HCT116 (cell line): Measurements from ENCODE around the gene EVA1A. TPM values are rescaled to one million over a fixed set of nuclear protein-coding genes. Genes with fewer than 3 reads are reported as not detected.

Experiments used
- ATAC-seq: fragments of 200-7000 bp; cut with Tn5 transposase; 2 replicates; pipeline ENCODE4 v1.9.1; 2020; ENCODE audit warnings: mild to moderate bottlenecking, moderate library complexity
- BruUV-seq: library from RNA; stranded (reverse); fragments of 400-500 nt; replicated peaks from 2 replicates; lab custom pipeline; 2021; lab: Mats Ljungman, UMichigan
- CTCF ChIA-PET: fragments of 300-600 bp; sonication (Branson Sonifier 250); formaldehyde crosslinking; loops from one replicate; lab custom pipeline; 2021; ENCODE audit warnings: antibody characterized with exemption; lab: Charles Lee
- POLR2A ChIA-PET: fragments of 300-600, 350-600 bp; sonication (Branson Sonifier 250); formaldehyde crosslinking; loops from one replicate; lab custom pipeline; 2021; ENCODE audit warnings: antibody characterized with exemption; lab: Charles Lee
- RAD21 ChIA-PET, 2 experiments: fragments of 300-600 bp; sonication (Branson Sonifier 250); formaldehyde crosslinking; loops; one replicate each; lab custom pipeline; 2023; ENCODE audit warnings: low total read pairs in 2 of 2; ENCODE audit not compliant: uncharacterized antibody in 2 of 2, unreplicated experiment in 2 of 2, low non-redundant PET in 1 of 2; lab: Charles Lee
- DNase-seq: peaks from one replicate; pipeline ENCODE4 v3.0.0-alpha.2; 2010; ENCODE audit warnings: low read depth, low spot score
- H2AFZ ChIP-seq: fragments of 200-600 bp; shearing (Covaris generic), sonication (generic); 2 replicates; pipeline ENCODE4 v1.6.1; 2017; ENCODE audit warnings: low read depth, mixed run types, mixed read lengths, antibody characterized with exemption, low read length; ENCODE audit not compliant: poor library complexity, severe bottlenecking
- H3K27ac ChIP-seq: 2 replicates; pipeline ENCODE4 v1.5.1; 2012; ENCODE audit warnings: low read depth, low read length
- H3K27me3 ChIP-seq: fragments of 200-600 bp; sonication (generic); 2 replicates; pipeline ENCODE4 v1.6.1; 2016; ENCODE audit warnings: mixed run types, low read length, mixed read lengths; ENCODE audit not compliant: insufficient read depth
- H3K36me3 ChIP-seq, 2 experiments: fragments of 200-500 bp in 1 of 2; fragments of 200-600 bp in 1 of 2; sonication (Bioruptor generic) in 1 of 2; sonication (generic) in 1 of 2; 2 replicates each; pipeline versions ENCODE4 v1.5.1 to v1.6.1; 2014 to 2016; ENCODE audit warnings: low read length in 2 of 2, inconsistent platforms in 1 of 2, mixed read lengths in 1 of 2, mixed run types in 1 of 2; ENCODE audit not compliant: insufficient read depth in 2 of 2, control insufficient read depth in 1 of 2
- H3K4me1 ChIP-seq, 2 experiments: fragments of 200-600 bp in 1 of 2; sonication (generic) in 1 of 2; 2 replicates each; pipeline versions ENCODE4 v1.5.1 to v1.6.1; 2012 to 2017; ENCODE audit warnings: low read length in 2 of 2, inconsistent platforms in 1 of 2, mild to moderate bottlenecking in 1 of 2, mixed read lengths in 1 of 2, mixed run types in 1 of 2, moderate library complexity in 1 of 2; ENCODE audit not compliant: insufficient read depth in 2 of 2, control insufficient read depth in 1 of 2
- H3K4me2 ChIP-seq: fragments of 200-600 bp; sonication (generic); 2 replicates; pipeline ENCODE4 v1.6.1; 2017; ENCODE audit warnings: mixed run types, low read length, mixed read lengths
- H3K4me3 ChIP-seq, 2 experiments: fragments of 200-600 bp in 1 of 2; sonication (generic) in 1 of 2; replicated peaks in 1 of 2; 2 replicates each; pipeline ENCODE4 v1.5.1; 2011 to 2016; ENCODE audit warnings: low read length in 2 of 2, control low read depth in 1 of 2, low read depth in 1 of 2, mild to moderate bottlenecking in 1 of 2, mixed read lengths in 1 of 2, mixed run types in 1 of 2
- H3K79me2 ChIP-seq: fragments of 200-600 bp; sonication (generic); 2 replicates; pipeline ENCODE4 v1.6.1; 2017; ENCODE audit warnings: mild to moderate bottlenecking, mixed run types, low read length, moderate library complexity, mixed read lengths; ENCODE audit not compliant: insufficient read depth
- H3K9ac ChIP-seq: fragments of 200-600 bp; sonication (generic); 2 replicates; pipeline ENCODE4 v1.6.1; 2016; ENCODE audit warnings: low read length, mixed read lengths
- H3K9me2 ChIP-seq: fragments of 200-600 bp; sonication (generic), shearing (Covaris generic); 2 replicates; pipeline ENCODE4 v1.6.1; 2017; ENCODE audit warnings: mixed run types, mild to moderate bottlenecking, moderate library complexity; ENCODE audit not compliant: insufficient read depth
- H3K9me3 ChIP-seq, 2 experiments: fragments of 200-500 bp in 1 of 2; fragments of 200-600 bp in 1 of 2; sonication (Bioruptor generic) in 1 of 2; sonication (generic) in 1 of 2; 2 replicates each; pipeline ENCODE4 v1.6.1; 2014 to 2017; ENCODE audit warnings: low read length in 2 of 2, mixed read lengths in 2 of 2, inconsistent platforms in 1 of 2, low read depth in 1 of 2, mild to moderate bottlenecking in 1 of 2, mixed run types in 1 of 2, moderate library complexity in 1 of 2; ENCODE audit not compliant: control insufficient read depth in 1 of 2, insufficient read depth in 1 of 2
- H4K20me1 ChIP-seq: fragments of 200-600 bp; sonication (generic), shearing (Covaris generic); 2 replicates; pipeline ENCODE4 v1.6.1; 2017; ENCODE audit warnings: mixed run types, mild to moderate bottlenecking, moderate library complexity; ENCODE audit not compliant: insufficient read depth
- ATF3 ChIP-seq: IDR thresholded peaks from 2 replicates; pipeline ENCODE4 v1.6.1; 2012
- CEBPB ChIP-seq: IDR thresholded peaks from 2 replicates; pipeline ENCODE4 v1.6.1; 2012; ENCODE audit warnings: low read depth
- ELF1 ChIP-seq: IDR thresholded peaks from 2 replicates; pipeline ENCODE4 v1.6.1; 2012; ENCODE audit warnings: low read depth, borderline replicate concordance
- EZH2phosphoT487 ChIP-seq: fragments of 200-600 bp; IDR thresholded peaks from 2 replicates; pipeline ENCODE4 v1.6.1; 2018; ENCODE audit warnings: antibody characterized with exemption, borderline replicate concordance
- FOSL1 ChIP-seq: IDR thresholded peaks from 2 replicates; pipeline ENCODE4 v1.6.1; 2012; ENCODE audit warnings: low read depth
- POLR2A ChIP-seq: IDR thresholded peaks from 2 replicates; pipeline ENCODE4 v1.7.0; 2011; ENCODE audit warnings: borderline replicate concordance; ENCODE audit not compliant: insufficient read depth, insufficient read length; ENCODE audit errors: extremely low read depth
- POLR2AphosphoS5 ChIP-seq: IDR thresholded peaks from 2 replicates; pipeline ENCODE4 v1.6.1; 2011; ENCODE audit warnings: mild to moderate bottlenecking, low read depth, low read length, moderate library complexity
- RAD21 ChIP-seq: IDR thresholded peaks from 2 replicates; pipeline ENCODE4 v1.6.1; 2012; ENCODE audit warnings: low read depth, mild to moderate bottlenecking
- SIN3A ChIP-seq: IDR thresholded peaks from 2 replicates; pipeline ENCODE4 v1.6.1; 2012; ENCODE audit warnings: low read depth
- SP1 ChIP-seq: IDR thresholded peaks from 2 replicates; pipeline ENCODE4 v1.6.1; 2012; ENCODE audit warnings: low read depth
- SRF ChIP-seq: IDR thresholded peaks from 2 replicates; pipeline ENCODE4 v1.6.1; 2012; ENCODE audit warnings: low read depth
- YY1 ChIP-seq: IDR thresholded peaks from 2 replicates; pipeline ENCODE4 v1.6.1; 2011; ENCODE audit warnings: low read length, low read depth, moderate library complexity, mild to moderate bottlenecking; ENCODE audit not compliant: insufficient replicate concordance; ENCODE audit errors: extremely low read depth
- ZFX ChIP-seq: fragments of 450-650 bp; IDR thresholded peaks from 2 replicates; pipeline ENCODE4 v1.6.1; 2017
- intact Hi-C: fragments of 100-400 bp; cut with micrococcal nuclease; formaldehyde crosslinking; loops from 2 replicates; pipeline ENCODE4 v1.10.0; 2022
- total RNA-seq: library from RNA; stranded (reverse); gene quantifications from one replicate; pipeline ENCODE4 v1.2.1, GENCODE V29; 2021; ENCODE audit not compliant: unreplicated experiment
- TF ChIP-seq, protein P1 (sequence below): IDR thresholded peaks from 2 replicates; pipeline ENCODE4 v1.6.1; 2011; ENCODE audit warnings: mild to moderate bottlenecking, low read length, moderate library complexity; ENCODE audit not compliant: insufficient replicate concordance; ENCODE audit errors: extremely low read depth
- TF ChIP-seq, protein P2 (sequence below): IDR thresholded peaks from 2 replicates; pipeline ENCODE4 v1.6.1; 2012
- TF ChIP-seq, protein P3 (sequence below), 3 experiments: fragments of 200-600 bp in 1 of 3; sonication (generic) in 1 of 3; IDR thresholded peaks in 2 of 3; conservative IDR thresholded peaks in 1 of 3; 2 replicates each; pipeline ENCODE4 v1.5.1; 2012 to 2017; ENCODE audit warnings: low read depth in 2 of 3, low read length in 2 of 3, antibody characterized with exemption in 1 of 3, borderline replicate concordance in 1 of 3, control low read depth in 1 of 3, mild to moderate bottlenecking in 1 of 3, mixed read lengths in 1 of 3, mixed run types in 1 of 3, moderate library complexity in 1 of 3; ENCODE audit not compliant: insufficient read depth in 1 of 3

Gene EVA1A
- total RNA-seq, 1 experiment from 2014 or later, result 2.8 TPM

GRCh38 chr2:75592888-75593287 lies 32.1 kb upstream of the EVA1A start:
- Histone ChIP-seq H3K9me3 (no peaks in the 10 kb centered on the region), H3K4me3 (no peak overlapping the region), H3K4me2 (no peak overlapping the region), H3K79me2 (no peaks in the 10 kb centered on the region), H2AFZ (no peak overlapping the region), H3K9ac (no peak overlapping the region), H4K20me1 (no peaks in the 10 kb centered on the region), H3K4me1 (peaks cover 8 to 14% of the 10 kb centered on the region in 2 experiments; a peak in 3 of 4 replicates), H3K27ac (no peak overlapping the region), H3K27me3 (no peaks in the 10 kb centered on the region), H3K36me3 (no peaks in the 10 kb centered on the region), H3K9me2 (no peaks in the 10 kb centered on the region)
- intact Hi-C loops, result no loop called here
- CTCF ChIA-PET, result no interaction called here
- POLR2A ChIA-PET, result no interaction called here
- DNase-seq (no peak), ATAC-seq (no peak)
- no TSS peak for BruUV-seq
- RAD21 ChIA-PET, result no interaction called here
- no peak for TF ChIP-seq ATF3
- TF ChIP-seq RAD21, result no peak
- TF ChIP-seq, protein P1, sequence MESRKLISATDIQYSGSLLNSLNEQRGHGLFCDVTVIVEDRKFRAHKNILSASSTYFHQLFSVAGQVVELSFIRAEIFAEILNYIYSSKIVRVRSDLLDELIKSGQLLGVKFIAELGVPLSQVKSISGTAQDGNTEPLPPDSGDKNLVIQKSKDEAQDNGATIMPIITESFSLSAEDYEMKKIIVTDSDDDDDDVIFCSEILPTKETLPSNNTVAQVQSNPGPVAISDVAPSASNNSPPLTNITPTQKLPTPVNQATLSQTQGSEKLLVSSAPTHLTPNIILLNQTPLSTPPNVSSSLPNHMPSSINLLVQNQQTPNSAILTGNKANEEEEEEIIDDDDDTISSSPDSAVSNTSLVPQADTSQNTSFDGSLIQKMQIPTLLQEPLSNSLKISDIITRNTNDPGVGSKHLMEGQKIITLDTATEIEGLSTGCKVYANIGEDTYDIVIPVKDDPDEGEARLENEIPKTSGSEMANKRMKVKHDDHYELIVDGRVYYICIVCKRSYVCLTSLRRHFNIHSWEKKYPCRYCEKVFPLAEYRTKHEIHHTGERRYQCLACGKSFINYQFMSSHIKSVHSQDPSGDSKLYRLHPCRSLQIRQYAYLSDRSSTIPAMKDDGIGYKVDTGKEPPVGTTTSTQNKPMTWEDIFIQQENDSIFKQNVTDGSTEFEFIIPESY, result no peak
- no peak for TF ChIP-seq CEBPB
- no peak for TF ChIP-seq YY1
- no peak for TF ChIP-seq POLR2AphosphoS5
- TF ChIP-seq SIN3A, result no peak

DNA sequence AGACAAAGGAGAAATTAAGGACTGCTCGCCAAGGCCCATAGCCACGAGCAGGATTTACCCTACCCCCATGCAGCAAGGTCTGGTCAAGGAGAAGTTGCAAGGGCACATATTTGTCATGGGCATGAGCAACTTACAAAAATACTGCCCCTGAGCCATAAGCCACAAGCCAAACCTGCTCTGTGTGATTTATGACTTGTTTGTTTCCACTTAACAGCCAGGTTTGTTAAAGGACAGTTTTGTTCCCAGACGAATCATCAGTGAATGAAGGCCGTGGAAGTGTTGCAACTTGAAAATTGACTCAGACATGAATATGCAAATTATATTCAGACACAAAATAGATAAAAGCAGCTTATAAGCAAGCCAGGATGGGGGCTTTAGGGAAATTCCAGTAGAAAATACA lies 31.3 kb upstream of the EVA1A start:
- no peaks in the 10 kb centered on the region for H3K9me3 ChIP-seq
- H3K27me3 ChIP-seq, result no peaks in the 10 kb centered on the region
- no peak overlapping the region for H3K4me2 ChIP-seq
- no peak overlapping the region for H3K27ac ChIP-seq
- H3K4me1 ChIP-seq, result peaks cover 8 to 14% of the 10 kb centered on the region in 2 experiments; a peak in 3 of 4 replicates
- BruUV-seq, result no TSS peak
- ChIA-PET CTCF (no interaction called here), POLR2A (no interaction called here), RAD21 (no interaction called here)
- H3K36me3 ChIP-seq, result no peaks in the 10 kb centered on the region
- H4K20me1 ChIP-seq, result no peaks in the 10 kb centered on the region
- H2AFZ ChIP-seq, result no peak overlapping the region
- ATAC-seq (no peak), DNase-seq (peak; percentile 8)
- intact Hi-C loops, result no loop called here
- no peak overlapping the region for H3K9ac ChIP-seq
- H3K9me2 ChIP-seq, result no peaks in the 10 kb centered on the region
- H3K79me2 ChIP-seq, result no peaks in the 10 kb centered on the region
- H3K4me3 ChIP-seq, result no peak overlapping the region
- TF ChIP-seq SRF (no peak), SP1 (no peak), ZFX (no peak), CEBPB (no peak), ELF1 (no peak), FOSL1 (no peak), EZH2phosphoT487 (no peak), POLR2A (no peak)
- TF ChIP-seq, protein P2, sequence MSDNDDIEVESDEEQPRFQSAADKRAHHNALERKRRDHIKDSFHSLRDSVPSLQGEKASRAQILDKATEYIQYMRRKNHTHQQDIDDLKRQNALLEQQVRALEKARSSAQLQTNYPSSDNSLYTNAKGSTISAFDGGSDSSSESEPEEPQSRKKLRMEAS, result no peak
- TF ChIP-seq, protein P3, sequence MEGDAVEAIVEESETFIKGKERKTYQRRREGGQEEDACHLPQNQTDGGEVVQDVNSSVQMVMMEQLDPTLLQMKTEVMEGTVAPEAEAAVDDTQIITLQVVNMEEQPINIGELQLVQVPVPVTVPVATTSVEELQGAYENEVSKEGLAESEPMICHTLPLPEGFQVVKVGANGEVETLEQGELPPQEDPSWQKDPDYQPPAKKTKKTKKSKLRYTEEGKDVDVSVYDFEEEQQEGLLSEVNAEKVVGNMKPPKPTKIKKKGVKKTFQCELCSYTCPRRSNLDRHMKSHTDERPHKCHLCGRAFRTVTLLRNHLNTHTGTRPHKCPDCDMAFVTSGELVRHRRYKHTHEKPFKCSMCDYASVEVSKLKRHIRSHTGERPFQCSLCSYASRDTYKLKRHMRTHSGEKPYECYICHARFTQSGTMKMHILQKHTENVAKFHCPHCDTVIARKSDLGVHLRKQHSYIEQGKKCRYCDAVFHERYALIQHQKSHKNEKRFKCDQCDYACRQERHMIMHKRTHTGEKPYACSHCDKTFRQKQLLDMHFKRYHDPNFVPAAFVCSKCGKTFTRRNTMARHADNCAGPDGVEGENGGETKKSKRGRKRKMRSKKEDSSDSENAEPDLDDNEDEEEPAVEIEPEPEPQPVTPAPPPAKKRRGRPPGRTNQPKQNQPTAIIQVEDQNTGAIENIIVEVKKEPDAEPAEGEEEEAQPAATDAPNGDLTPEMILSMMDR (IDR thresholded peaks at IDR 0.05 in 2 of 3, conservative IDR thresholded peaks at IDR 0.05 in 1 of 3; ENCODE audit: borderline replicate concordance in 1 of 3, insufficient read depth in 1 of 3, low read depth in 2 of 3, low read length in 2 of 3), result no peak
